ENCODE results near the gene PGM2L1. TPM values are rescaled to one million over a fixed set of nuclear protein-coding genes. Genes with fewer than 3 reads are reported as not detected.

PGM2L1 gene
- total and polyA plus RNA-seq, 12 donors: 0.54 to 27.8 (median 2.2) TPM

DNA sequence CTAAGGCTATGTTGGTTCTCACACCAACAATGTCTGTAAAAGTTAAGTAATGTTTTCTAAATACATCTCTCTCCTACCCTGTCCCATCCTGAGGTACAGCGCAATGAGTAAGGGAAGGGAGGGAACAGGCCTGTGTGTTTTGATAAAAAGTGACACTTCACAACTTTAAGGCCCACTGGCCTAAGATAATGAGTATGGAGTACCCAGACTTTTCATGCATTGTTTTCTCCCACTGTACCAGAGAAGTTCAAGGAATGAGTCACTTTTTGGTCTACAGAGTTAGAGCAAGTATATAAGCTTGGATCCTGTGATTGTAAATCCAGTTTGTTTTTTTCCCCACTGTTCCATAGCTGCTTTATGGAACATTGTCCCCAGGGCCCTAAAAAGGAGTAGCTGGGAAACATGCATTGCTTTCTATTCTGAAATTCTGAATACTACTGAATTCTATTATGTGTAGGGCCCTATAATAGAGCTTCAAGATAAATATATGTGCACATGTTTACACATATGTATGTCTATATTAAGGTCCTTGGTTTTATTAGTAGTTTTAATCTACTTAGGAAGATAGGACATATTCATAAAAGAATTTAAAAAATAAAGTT is 39.3 kb upstream of the PGM2L1 start:
- no peak for DNase-seq
- H3K27me3 ChIP-seq: no peaks in the 10 kb centered on the region
- H3K4me3 ChIP-seq: no peak overlapping the region
- 98 to 100% (median 100%) methylated on average over 1 of the region's 1 CpG for WGBS, 4 donors
- no peaks in the 10 kb centered on the region for H3K36me3 ChIP-seq (replicated peaks in 1 of 2)
- intact Hi-C loops (cut with DNase I): no loop called here
- H3K27ac ChIP-seq: no peak overlapping the region
- no peaks in the 10 kb centered on the region for H3K9me3 ChIP-seq (replicated peaks in 1 of 3)
- H3K4me1 ChIP-seq (replicated peaks in 1 of 2): no peaks in the 10 kb centered on the region
- TF ChIP-seq POLR2A (IDR thresholded peaks at IDR 0.05): no peak
- TF ChIP-seq, protein P1, sequence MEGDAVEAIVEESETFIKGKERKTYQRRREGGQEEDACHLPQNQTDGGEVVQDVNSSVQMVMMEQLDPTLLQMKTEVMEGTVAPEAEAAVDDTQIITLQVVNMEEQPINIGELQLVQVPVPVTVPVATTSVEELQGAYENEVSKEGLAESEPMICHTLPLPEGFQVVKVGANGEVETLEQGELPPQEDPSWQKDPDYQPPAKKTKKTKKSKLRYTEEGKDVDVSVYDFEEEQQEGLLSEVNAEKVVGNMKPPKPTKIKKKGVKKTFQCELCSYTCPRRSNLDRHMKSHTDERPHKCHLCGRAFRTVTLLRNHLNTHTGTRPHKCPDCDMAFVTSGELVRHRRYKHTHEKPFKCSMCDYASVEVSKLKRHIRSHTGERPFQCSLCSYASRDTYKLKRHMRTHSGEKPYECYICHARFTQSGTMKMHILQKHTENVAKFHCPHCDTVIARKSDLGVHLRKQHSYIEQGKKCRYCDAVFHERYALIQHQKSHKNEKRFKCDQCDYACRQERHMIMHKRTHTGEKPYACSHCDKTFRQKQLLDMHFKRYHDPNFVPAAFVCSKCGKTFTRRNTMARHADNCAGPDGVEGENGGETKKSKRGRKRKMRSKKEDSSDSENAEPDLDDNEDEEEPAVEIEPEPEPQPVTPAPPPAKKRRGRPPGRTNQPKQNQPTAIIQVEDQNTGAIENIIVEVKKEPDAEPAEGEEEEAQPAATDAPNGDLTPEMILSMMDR (IDR thresholded peaks at IDR 0.05): no peak

DNA sequence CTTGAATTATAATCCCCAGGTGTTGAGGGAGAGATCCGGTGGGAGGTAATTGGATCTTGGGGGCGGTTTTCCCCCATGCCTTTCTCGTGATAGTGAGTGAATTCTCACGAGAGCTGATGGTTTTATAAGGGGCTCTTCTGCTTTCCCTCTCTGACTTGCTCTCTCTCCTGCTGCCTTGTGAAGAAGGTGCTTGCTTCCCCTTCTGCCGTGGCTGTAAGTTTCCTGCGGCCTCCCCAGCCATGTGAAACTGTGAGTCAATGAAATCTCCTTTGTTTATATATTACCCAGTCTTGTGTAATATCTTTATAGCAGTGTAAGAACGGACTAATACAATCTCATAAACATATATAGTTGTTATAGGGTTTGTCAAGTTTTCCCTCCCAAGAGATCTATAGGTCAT is 36.3 kb upstream of the PGM2L1 start:
- 45 to 58% (median 53%) methylated on average over 7 of the region's 7 CpGs for WGBS, 4 donors
- no peak for DNase-seq

DNA sequence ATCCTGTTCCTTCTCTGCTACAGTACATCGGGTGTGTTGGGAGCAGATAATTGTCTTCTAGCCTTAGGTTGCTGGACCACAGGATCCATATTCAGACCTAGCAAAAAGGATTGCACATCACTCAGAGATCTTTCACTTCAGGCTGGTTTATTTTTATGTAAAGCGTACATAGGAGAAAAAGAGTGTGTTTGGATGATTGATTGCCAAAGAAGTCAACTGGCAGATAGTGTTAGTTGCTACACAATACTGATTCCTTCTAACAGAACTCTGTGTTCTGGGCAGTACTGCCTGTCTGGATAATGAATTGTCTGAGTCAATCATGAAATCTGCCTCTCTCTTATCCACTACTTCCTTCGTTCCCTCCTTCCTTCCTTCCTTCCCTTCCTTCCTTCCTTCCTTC is 31.0 kb upstream of the PGM2L1 start:
- H3K4me3 ChIP-seq: no peak overlapping the region
- H3K27ac ChIP-seq: no peak overlapping the region
- no peaks in the 10 kb centered on the region for H3K36me3 ChIP-seq (replicated peaks in 1 of 2)
- DNase-seq: no peak
- no peaks in the 10 kb centered on the region for H3K27me3 ChIP-seq
- no peaks in the 10 kb centered on the region for H3K4me1 ChIP-seq (replicated peaks in 1 of 2)
- 67 to 93% (median 74%) methylated on average over 3 of the region's 3 CpGs for WGBS, 4 donors
- intact Hi-C loops (cut with DNase I): no loop called here
- TF ChIP-seq, protein P1 (IDR thresholded peaks at IDR 0.05): no peak
- no peak for TF ChIP-seq POLR2A (IDR thresholded peaks at IDR 0.05)
- peaks cover 0 to 3% (median 0%) of the 10 kb centered on the region in 3 donors for H3K9me3 ChIP-seq (replicated peaks in 1 of 3)

More for the DNA sequence above, 36.3 kb upstream of the PGM2L1 start:
- Histone ChIP-seq H3K27me3 (no peaks in the 10 kb centered on the region), H3K4me1 (replicated peaks in 1 of 2) (no peaks in the 10 kb centered on the region), H3K27ac (no peak overlapping the region), H3K36me3 (replicated peaks in 1 of 2) (no peaks in the 10 kb centered on the region), H3K4me3 (no peak overlapping the region), H3K9me3 (replicated peaks in 1 of 3) (no peaks in the 10 kb centered on the region)
- intact Hi-C loops (cut with DNase I): no loop called here
- no peak for TF ChIP-seq POLR2A (IDR thresholded peaks at IDR 0.05)
- TF ChIP-seq, protein P1 (IDR thresholded peaks at IDR 0.05): no peak

DNA sequence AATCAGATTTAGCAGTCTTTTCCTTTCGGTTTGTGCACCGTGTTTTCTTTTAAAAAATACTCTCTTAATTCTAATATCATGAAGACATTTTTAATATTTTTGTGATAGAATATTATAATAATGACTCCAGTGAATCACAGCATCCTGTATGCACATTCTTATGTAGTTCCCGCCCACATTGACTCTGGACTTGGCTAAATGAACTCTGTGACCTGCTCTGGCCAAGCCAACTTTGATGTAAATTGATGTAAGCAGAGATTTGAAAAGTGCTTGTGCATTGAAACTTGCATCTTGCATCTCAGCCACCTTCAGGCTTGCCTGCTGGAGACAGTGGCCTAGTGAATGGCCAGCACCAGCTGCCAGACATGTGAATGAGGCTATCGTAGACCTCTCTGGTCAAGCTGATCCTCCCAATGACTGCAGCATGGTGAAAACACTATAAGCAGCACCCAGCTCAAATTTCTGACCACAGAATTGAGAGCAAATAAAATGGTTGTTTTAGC is 29.2 kb upstream of the PGM2L1 start:
- intact Hi-C loops (cut with DNase I): no loop called here

More for the DNA sequence above, 29.2 kb upstream of the PGM2L1 start:
- TF ChIP-seq, protein P1 (IDR thresholded peaks at IDR 0.05): no peak
- no peak for TF ChIP-seq POLR2A (IDR thresholded peaks at IDR 0.05)
- Histone ChIP-seq H3K36me3 (replicated peaks in 1 of 2) (no peaks in the 10 kb centered on the region), H3K27ac (no peak overlapping the region), H3K27me3 (no peaks in the 10 kb centered on the region), H3K4me1 (replicated peaks in 1 of 2) (no peaks in the 10 kb centered on the region), H3K9me3 (replicated peaks in 1 of 3) (peaks cover 0 to 3% (median 0%) of the 10 kb centered on the region in 3 donors), H3K4me3 (no peak overlapping the region)
- DNase-seq: no peak
- 88 to 91% (median 89%) methylated on average over 4 of the region's 4 CpGs for WGBS, 4 donors

Data from adrenal gland (tissue), 12 donors.